GM18873 (cell line): Measurements from ENCODE around the gene PSMD14.
"Not testable (repeated sequence)": the region's sequence is repeated elsewhere in the genome, so short reads cannot be mapped to it uniquely, and the experiment has no call there.

Experiments used
- ATAC-seq: cut with Tn5 transposase; IDR thresholded peaks from one replicate; pipeline ENCODE4 v1.9.1; 2021; ENCODE audit warnings: mild to moderate bottlenecking, moderate library complexity, moderate number of reproducible peaks; ENCODE audit not compliant: unreplicated experiment, low FRiP score

The PSMD14 gene

GRCh38 chr2:161308178-161308955, at the start of gene PSMD14:
Gene PSMD14, plus strand, starts transcription at chr2:161308425. Its CDS starts 10,401 bp downstream, at chr2:161318826.
- peak; percentile 94 for ATAC-seq

GRCh38 chr2:161265874-161266273, 42.4 kb upstream of the PSMD14 start:
- ATAC-seq = no peak

DNA sequence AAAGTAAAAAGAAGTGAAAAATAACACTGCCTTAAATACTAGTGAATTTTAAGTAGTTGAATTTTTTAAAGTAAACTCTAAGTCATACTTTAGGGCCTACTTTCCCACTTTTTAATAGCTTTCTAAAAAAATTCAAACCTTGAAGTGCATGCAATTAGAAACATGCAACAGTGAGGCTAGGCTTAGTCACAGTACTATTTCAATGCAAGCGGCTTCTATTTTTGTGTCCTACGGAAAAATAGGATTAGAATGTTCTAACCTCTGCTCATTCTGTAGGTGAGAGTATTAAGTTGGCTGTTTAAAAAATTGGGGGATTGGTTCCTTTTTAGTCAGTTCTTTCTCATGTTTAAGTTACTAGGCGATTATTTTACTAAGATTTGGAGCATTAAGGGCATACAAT, 39.1 kb upstream of the PSMD14 start:
- ATAC-seq = no peak

- peak; percentile 65 for ATAC-seq
Observed at GRCh38 chr2:161273038-161273760, 35.0 kb upstream of the PSMD14 start.

- ATAC-seq = not testable (repeated sequence)
Observed at GRCh38 chr2:161278564-161279229, 29.5 kb upstream of the PSMD14 start.

GRCh38 chr2:161279230-161279815, 28.9 kb upstream of the PSMD14 start:
- ATAC-seq = not testable (repeated sequence)

DNA sequence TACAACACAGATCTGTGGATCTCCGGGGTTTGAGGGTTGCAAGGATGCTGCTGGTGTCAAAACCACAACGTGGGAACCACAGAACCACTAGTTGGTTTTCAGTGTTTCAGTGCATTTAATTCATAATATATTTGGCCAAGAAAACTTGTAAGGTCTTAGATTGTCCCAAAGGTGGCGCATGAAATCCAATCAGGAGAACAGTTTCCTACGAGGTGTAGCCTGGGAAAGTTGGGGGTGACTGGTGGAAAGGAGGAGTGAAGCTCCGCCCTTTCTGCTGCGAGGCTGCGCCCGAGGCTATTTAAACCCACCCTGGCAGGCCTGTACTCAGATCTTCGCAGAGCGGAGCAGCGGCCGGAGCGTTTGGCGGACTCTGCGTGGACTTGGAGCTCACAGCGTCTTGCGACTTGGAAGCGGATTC, 27.3 kb upstream of the PSMD14 start:
- not testable (repeated sequence) for ATAC-seq

DNA sequence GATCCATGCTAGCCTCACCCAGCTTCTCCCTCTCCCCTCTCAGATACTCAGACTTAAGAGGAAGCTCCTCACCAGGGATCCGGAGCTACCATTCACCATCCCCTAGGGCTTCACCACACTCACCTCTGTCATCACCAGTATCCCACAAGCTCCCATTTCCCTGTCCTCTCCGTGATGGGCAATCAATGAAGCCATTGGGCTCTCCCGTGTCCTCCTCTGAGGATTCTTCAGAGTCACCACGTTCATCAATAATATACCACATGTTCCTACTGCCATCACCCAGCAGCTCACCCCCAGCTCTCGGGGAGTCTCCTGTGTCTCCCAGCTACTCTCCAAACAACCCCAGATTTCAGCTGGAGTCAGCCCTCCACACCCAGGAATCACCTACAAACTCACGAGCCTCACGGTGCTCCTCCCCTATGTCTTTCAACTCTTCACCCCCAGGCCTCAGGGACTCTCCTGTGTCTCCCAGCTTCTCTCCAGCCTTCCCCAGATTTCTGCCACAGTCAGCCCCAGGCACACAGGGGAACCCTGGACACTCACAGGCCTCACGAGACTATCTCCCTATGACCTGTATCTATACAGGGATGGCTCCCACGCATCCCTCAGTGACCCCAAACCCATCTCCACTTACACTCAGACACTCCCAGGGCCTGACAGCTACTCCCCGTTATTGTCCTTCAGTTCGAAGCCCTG, 26.5 kb upstream of the PSMD14 start:
- not testable (repeated sequence) for ATAC-seq

GRCh38 chr2:161282311-161282644, 25.9 kb upstream of the PSMD14 start:
- not testable (repeated sequence) for ATAC-seq

- no peak for ATAC-seq
Observed at GRCh38 chr2:161283926-161284325, 24.3 kb upstream of the PSMD14 start.

GRCh38 chr2:161303535-161304050, 4.6 kb upstream of the PSMD14 start:
- no peak for ATAC-seq

GRCh38 chr2:161306919-161307318, 1.3 kb upstream of the PSMD14 start:
- ATAC-seq = no peak

DNA sequence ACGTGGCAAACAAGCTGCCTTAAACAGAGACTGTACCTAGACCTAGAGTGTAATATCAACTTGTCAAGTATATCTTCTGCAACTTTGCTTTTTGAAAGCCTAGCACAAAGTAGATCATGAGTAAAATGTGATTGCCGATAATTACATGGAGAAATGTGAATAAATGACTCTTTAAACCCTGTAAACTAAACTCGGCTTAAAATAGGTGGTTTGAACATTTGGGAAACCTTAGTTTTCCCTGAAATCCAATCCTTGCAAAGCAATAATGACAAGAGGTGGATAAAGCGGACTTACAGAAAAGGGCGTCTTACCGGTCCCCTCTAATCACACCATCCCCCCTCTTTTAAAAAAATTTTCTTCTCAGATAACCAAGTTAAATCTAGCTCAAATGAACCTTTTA, 549 bp upstream of the PSMD14 start:
- ATAC-seq = no peak

- no peak for ATAC-seq
Observed at GRCh38 chr2:161312996-161313395, 4.8 kb downstream of the PSMD14 start.

DNA sequence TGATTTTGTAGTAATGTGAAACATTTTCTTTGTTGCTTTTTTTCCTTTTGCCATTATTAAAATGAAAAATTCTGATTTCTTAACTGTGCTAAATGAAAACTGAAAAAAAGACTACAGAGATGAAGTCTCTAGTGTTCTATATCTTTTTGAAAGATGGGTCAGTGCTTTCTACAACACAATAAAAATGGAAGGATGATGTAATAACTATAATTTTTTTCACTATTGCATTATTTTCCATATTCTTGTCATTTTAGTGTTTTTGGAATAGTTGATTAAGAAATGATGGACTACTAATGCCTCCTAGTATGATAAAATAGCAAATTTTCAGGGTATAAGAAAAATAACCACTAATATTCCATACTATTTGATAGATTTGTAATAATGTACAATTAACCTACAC, 7.2 kb downstream of the PSMD14 start:
- no peak for ATAC-seq

GRCh38 chr2:161316701-161317100, 8.5 kb downstream of the PSMD14 start:
- no peak for ATAC-seq

GRCh38 chr2:161321944-161322648, 13.9 kb downstream of the PSMD14 start:
- ATAC-seq = no peak

GRCh38 chr2:161324876-161325275, 16.7 kb downstream of the PSMD14 start:
- no peak for ATAC-seq

- no peak for ATAC-seq
Observed at GRCh38 chr2:161327582-161327981, 19.4 kb downstream of the PSMD14 start.
